GM12865 (cell line): ENCODE measurements around the gene INHBB.

Source experiments
- DNase-seq: peaks from one replicate; pipeline ENCODE4 v3.0.0; 2010; ENCODE audit warnings: low read depth
- H3K4me3 ChIP-seq: 2 replicates; pipeline ENCODE4 v1.5.1; 2011; ENCODE audit warnings: mild to moderate bottlenecking, low read depth, low read length, control low read depth
- TF ChIP-seq, protein P1 (sequence below): IDR thresholded peaks from 2 replicates; pipeline ENCODE4 v1.5.1; 2011; ENCODE audit warnings: low read length, control low read depth, low read depth, inconsistent platforms; ENCODE audit not compliant: insufficient read depth; ENCODE audit errors: missing control alignments

INHBB gene

GRCh38 chr2:120350801-120351320, 4.9 kb downstream of the INHBB start:
- TF ChIP-seq, protein P1, sequence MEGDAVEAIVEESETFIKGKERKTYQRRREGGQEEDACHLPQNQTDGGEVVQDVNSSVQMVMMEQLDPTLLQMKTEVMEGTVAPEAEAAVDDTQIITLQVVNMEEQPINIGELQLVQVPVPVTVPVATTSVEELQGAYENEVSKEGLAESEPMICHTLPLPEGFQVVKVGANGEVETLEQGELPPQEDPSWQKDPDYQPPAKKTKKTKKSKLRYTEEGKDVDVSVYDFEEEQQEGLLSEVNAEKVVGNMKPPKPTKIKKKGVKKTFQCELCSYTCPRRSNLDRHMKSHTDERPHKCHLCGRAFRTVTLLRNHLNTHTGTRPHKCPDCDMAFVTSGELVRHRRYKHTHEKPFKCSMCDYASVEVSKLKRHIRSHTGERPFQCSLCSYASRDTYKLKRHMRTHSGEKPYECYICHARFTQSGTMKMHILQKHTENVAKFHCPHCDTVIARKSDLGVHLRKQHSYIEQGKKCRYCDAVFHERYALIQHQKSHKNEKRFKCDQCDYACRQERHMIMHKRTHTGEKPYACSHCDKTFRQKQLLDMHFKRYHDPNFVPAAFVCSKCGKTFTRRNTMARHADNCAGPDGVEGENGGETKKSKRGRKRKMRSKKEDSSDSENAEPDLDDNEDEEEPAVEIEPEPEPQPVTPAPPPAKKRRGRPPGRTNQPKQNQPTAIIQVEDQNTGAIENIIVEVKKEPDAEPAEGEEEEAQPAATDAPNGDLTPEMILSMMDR = no peak
- no peak overlapping the region for H3K4me3 ChIP-seq
- DNase-seq = no peak

DNA sequence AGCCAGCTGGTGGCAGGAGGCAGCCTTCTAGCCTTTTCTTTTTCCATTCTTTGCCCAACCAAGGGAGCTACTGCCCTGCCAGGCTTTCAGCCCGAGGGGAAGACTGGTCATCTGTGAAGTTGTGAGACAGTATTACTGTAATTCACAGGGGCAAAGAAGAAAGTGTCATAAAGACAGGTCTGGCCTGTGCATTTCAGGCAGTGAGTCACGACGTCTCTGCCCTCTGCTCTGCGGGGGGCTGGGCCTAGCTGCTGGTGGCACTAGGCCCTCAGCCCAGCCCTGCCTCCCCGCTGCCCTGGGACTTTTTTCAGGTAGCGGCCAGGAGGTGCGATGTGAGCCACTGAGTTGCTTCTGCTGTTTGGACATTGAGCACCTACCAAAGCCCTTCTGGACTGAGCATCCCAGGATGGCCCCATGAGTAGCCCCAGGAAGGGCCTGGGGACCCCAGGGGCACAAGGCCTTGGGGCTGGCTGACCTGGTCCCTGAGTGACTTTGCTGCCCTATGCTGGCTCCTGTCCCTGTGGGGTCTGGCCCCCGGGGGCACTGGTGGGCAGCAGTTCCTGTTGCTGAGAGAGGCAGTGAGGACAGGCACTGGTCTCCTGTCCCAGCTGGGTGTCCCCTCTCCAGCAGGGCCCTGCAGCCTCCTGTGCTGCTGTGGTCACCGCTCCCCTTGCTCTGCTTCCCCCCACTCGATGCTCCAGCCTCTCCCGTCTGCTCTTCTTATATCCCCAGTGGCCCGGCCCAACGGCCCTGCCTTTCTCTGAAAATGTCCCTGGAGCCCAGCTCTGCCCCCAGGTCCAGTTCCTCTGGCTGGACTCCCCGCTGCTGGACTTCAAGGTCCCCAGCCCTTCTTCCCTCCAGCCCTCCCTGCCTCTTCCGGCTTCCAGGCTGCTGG, 7.0 kb downstream of the INHBB start:
- no peak overlapping the region for H3K4me3 ChIP-seq
- DNase-seq = no peak
- TF ChIP-seq, protein P1 = no peak

DNA sequence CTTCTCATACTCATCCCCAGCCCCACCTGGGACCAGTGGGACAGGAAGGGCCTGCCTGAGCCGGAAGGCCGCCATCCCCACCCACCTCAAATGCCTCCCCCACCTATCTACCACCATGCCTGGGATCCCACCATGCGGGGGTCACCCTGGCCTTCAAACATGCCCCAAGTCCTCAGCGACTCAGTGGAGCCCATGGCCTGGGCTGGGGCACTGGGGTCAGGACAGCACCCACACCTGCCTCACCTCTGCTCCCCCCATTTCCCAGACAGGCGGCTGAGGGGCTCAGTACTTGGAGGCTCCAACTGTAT, 7.6 kb downstream of the INHBB start:
- no peak overlapping the region for H3K4me3 ChIP-seq
- no peak for DNase-seq
- TF ChIP-seq, protein P1 = no peak

DNA sequence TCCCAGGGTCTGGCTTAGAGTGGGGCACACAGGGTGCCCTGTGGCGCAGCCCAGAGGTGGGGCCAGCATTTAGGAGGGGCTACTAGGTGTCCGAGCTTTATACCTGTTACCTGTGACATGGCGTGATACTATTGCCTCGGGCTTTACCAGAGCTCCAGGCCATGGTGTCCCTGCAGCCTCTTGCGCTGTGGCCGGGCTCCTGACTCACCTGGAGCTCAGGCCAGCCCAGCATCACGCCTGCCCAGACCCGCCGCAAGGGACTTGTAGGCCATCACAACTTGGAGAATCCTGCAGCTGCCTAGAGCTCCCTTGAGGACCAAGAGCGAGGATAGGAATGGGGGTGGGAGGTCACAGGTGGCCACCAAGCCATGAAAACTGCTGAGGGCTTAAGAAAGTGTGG, 8.0 kb downstream of the INHBB start:
- no peak overlapping the region for H3K4me3 ChIP-seq
- DNase-seq = no peak
- TF ChIP-seq, protein P1 = no peak

DNA sequence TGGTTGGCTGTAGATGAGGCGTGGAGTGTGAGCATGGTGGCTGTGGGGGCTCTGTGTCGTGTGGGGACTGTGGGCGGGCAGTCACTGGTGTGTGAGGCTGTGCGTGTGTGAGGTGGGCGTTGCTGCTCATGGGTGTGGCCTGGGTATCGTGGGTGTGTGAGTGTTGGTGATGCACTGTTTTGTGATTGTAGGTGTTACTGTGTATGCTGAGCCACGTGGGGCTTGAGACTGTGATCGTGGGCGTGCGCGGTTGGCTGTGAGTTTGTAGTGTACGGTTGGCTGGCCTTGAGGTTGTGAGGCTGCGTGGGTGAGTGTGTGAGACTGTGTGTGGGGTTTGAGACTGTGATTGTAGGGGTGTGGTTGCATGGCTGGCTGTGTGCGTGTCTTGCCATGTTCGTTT, 8.5 kb downstream of the INHBB start:
- no peak overlapping the region for H3K4me3 ChIP-seq
- TF ChIP-seq, protein P1 = no peak
- no peak for DNase-seq

- TF ChIP-seq, protein P1 = no peak
- DNase-seq = no peak
- no peak overlapping the region for H3K4me3 ChIP-seq
Measured at GRCh38 chr2:120354935-120355779, 9.2 kb downstream of the INHBB start.
